Ectodermal cell (in vitro differentiated cells): Measurements from ENCODE around the gene BMI1.

Experiments
- H3K27ac ChIP-seq: 2 replicates; pipeline ENCODE4 v1.7.0; 2013; ENCODE audit warnings: mild to moderate bottlenecking, low read depth, low read length; ENCODE audit not compliant: insufficient read depth, poor library complexity, severe bottlenecking
- H3K27me3 ChIP-seq: 2 replicates; pipeline ENCODE4 v1.7.0; 2013; ENCODE audit warnings: mild to moderate bottlenecking, low read length; ENCODE audit not compliant: insufficient read depth, control insufficient read depth, poor library complexity, severe bottlenecking
- H3K36me3 ChIP-seq: one replicate; pipeline ENCODE4 v1.7.0; 2013; ENCODE audit warnings: low read length; ENCODE audit not compliant: control insufficient read depth, insufficient read depth
- H3K4me1 ChIP-seq: one replicate; pipeline ENCODE4 v1.7.0; 2013; ENCODE audit warnings: low read length; ENCODE audit not compliant: control insufficient read depth, insufficient read depth
- H3K4me3 ChIP-seq: 2 replicates; pipeline ENCODE4 v1.7.0; 2013; ENCODE audit warnings: low read depth, low read length, control low read depth; ENCODE audit not compliant: insufficient read depth
- H3K9me3 ChIP-seq: 2 replicates; pipeline ENCODE4 v1.7.0; 2013; ENCODE audit warnings: mild to moderate bottlenecking, low read length, moderate library complexity; ENCODE audit not compliant: control insufficient read depth
- WGBS, 2 experiments: methylation state at CpG; one replicate each; pipeline ENCODE4 v1.1.7; 2013; ENCODE audit warnings: missing lambda C conversion rate in 2 of 2; 5-methylcytosine and 5-hydroxymethylcytosine counted together

The BMI1 gene

DNA sequence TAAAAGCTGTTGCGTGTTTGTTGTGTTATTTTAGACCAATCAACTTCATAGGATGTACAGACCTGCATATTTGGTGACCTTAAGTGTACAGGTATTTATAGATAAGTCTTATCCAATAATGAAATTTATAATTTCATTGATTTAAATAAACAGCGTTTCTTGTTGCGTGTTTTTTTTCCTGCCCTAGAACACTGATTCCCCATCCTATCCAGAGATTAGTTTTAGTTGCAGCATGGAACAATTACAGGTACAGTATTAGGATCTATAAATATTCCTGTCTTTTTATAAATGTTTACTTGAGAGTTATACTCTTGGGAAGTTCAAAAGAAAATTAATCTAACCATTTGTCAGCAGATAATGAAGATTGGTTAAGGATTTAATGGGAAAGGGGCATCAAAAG lies 2.1 kb upstream of the BMI1 start:
- Histone ChIP-seq H3K27me3 (peaks cover 77% of the 10 kb centered on the region), H3K36me3 (no peaks in the 10 kb centered on the region), H3K27ac (no peak overlapping the region), H3K9me3 (no peaks in the 10 kb centered on the region), H3K4me1 (peaks cover 18% of the 10 kb centered on the region), H3K4me3 (no peak overlapping the region)
- WGBS, 2 experiments, result 13 to 17% methylated on average over 1 to 3 of the region's 3 CpGs

DNA sequence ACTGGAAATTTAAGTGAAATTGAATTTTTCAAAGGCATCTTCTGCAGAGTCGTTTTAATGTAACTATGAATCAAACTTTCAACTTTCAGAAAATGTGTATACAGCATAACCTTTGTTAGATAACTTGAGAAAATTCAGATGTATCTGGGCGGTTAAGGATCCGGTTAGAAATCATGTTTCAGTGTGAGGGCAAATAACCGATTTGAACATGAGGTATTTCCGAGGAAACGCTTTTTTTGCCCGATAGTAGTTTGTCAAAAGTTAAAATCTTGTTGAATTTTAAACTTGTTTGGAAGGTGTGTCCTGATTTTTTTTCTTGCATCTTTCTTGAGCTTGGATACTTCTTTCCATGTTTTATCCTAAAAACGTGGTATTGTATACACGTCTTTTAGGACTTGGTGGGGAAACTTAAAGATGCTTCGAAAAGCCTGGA lies 1.3 kb upstream of the BMI1 start:
- no peaks in the 10 kb centered on the region for H3K36me3 ChIP-seq
- no peak overlapping the region for H3K27ac ChIP-seq
- WGBS, 2 experiments, result 5 to 10% methylated on average over 10 of the region's 10 CpGs
- no peak overlapping the region for H3K4me3 ChIP-seq
- H3K9me3 ChIP-seq, result no peaks in the 10 kb centered on the region
- H3K27me3 ChIP-seq, result peaks cover 77% of the 10 kb centered on the region
- H3K4me1 ChIP-seq, result peaks cover 26% of the 10 kb centered on the region

DNA sequence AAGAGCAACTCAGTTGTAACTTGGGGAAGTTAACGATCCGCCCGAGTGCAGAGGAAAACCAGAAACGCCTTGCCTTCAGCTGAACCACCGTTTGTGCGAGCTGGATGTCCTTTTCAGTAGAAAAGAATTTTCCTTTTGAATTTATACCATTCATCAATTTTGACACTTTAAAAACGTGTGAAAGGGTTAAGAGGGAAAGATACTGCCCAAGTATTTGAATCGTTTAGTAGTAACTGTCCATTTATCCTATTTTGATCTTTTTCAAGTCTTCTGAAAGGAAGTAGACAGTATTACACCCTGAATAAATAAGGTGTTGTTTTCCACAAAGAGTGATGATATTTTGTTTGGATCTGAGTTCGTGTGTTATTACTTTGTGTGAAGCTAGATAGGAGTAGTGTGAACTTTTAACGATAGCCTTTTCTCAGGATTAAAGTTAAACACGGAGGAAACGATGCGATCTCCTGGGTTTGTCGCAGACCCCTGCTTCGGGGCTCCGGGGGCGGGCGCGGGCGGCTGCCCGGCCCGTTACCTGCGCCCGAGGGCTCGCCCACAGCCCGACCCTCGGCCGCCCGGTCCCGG lies 830 bp upstream of the BMI1 start:
- Histone ChIP-seq H3K9me3 (no peaks in the 10 kb centered on the region), H3K4me3 (peak overlapping the region; percentile 26), H3K4me1 (peaks cover 31% of the 10 kb centered on the region), H3K36me3 (no peaks in the 10 kb centered on the region), H3K27ac (no peak overlapping the region), H3K27me3 (peaks cover 77% of the 10 kb centered on the region)
- 1% methylated on average over 28 to 30 of the region's 30 CpGs for WGBS, 2 experiments

DNA sequence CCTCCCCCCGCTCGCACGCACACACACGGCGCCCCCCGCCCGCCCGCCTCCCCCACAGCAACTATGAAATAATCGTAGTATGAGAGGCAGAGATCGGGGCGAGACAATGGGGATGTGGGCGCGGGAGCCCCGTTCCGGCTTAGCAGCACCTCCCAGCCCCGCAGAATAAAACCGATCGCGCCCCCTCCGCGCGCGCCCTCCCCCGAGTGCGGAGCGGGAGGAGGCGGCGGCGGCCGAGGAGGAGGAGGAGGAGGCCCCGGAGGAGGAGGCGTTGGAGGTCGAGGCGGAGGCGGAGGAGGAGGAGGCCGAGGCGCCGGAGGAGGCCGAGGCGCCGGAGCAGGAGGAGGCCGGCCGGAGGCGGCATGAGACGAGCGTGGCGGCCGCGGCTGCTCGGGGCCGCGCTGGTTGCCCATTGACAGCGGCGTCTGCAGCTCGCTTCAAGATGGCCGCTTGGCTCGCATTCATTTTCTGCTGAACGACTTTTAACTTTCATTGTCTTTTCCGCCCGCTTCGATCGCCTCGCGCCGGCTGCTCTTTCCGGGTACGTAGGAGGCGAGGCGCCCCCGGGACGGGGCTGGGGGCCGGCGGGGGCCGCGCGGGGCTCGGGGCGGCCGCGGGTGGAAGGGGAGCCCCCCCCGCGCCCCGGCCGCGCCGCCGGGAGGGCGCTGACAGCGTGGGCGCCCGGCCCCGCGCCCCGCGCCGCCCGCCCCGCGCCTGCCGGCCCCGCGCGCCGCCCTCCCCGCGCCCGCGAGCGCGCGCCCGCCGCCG lies 441 bp downstream of the BMI1 start:
- Histone ChIP-seq H3K9me3 (no peaks in the 10 kb centered on the region), H3K27ac (peak overlapping the region; percentile 30), H3K27me3 (peaks cover 77% of the 10 kb centered on the region), H3K4me1 (peaks cover 33% of the 10 kb centered on the region), H3K4me3 (peak overlapping the region; percentile 72), H3K36me3 (no peaks in the 10 kb centered on the region)
- WGBS, 2 experiments, result 0% methylated on average over 106 to 111 of the region's 114 CpGs

DNA sequence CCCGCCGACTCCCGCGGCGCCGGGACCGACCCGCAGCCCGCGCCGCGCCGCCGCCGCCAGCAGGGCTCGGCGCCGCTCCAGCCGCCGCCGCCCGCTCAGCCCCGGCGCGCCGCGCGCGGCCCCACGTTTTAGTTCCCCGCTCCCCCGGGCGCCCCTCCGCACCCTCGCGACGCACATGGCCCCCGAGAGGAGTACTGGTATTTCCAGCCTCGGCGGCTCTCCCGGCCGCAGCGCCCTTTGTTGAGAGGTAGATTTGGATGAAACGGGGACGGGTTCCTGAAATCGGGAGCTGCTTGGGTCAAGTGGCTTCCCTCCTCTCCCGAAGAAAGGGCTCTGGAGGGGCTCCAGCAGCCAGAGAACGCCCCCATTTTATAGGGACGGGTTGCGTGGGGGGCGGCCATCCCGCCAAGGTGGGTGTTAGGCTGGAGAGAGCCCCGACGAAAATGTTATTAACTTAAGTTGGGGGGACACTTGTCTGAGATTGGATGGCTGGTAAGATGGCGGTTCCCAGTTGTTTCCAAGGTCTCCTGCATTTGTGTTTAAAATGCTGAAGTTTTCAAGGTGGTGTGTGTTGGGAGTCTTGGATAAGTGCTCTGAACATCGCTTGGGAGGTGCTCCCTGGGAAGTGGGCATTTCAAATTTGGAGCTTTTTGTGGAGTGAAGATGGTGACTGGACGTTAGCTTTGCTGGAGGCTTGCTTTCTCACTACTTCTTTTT lies 1.2 kb downstream of the BMI1 start:
- no peaks in the 10 kb centered on the region for H3K9me3 ChIP-seq
- no peak overlapping the region for H3K27ac ChIP-seq
- 0 to 1% methylated on average over 57 of the region's 57 CpGs for WGBS, 2 experiments
- H3K27me3 ChIP-seq, result peaks cover 82% of the 10 kb centered on the region
- H3K4me1 ChIP-seq, result peaks cover 30% of the 10 kb centered on the region
- peak overlapping the region; percentile 69 for H3K4me3 ChIP-seq
- no peaks in the 10 kb centered on the region for H3K36me3 ChIP-seq

DNA sequence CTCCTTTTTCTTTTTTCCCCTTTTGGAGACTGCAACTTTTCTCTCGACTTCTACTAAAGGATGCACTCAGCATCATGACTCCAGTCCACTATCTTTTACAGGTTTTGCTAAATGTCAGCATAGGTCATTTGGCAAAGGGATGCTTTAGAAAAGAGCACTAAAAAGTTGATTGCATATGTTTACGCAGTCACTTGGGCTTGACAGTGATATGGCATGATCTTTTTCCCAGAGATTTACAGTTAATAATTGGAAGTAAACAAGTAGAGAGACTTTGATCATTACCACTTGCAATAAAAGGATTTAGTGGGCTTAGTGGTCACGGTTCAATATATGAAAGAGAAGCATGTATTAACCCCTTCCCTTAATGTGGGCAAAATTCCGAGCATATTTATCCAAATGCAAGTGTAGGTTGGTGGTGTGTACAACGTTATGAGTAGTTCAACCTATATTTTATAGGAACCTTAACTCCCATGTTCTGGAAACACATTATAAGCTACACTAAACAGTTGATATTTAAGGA lies 1.8 kb downstream of the BMI1 start:
- Histone ChIP-seq H3K27me3 (peaks cover 80% of the 10 kb centered on the region), H3K9me3 (no peaks in the 10 kb centered on the region), H3K4me1 (peaks cover 28% of the 10 kb centered on the region), H3K27ac (no peak overlapping the region), H3K36me3 (no peaks in the 10 kb centered on the region), H3K4me3 (peak overlapping the region; percentile 69)
- 8 to 18% methylated on average over 2 to 5 of the region's 5 CpGs for WGBS, 2 experiments

DNA sequence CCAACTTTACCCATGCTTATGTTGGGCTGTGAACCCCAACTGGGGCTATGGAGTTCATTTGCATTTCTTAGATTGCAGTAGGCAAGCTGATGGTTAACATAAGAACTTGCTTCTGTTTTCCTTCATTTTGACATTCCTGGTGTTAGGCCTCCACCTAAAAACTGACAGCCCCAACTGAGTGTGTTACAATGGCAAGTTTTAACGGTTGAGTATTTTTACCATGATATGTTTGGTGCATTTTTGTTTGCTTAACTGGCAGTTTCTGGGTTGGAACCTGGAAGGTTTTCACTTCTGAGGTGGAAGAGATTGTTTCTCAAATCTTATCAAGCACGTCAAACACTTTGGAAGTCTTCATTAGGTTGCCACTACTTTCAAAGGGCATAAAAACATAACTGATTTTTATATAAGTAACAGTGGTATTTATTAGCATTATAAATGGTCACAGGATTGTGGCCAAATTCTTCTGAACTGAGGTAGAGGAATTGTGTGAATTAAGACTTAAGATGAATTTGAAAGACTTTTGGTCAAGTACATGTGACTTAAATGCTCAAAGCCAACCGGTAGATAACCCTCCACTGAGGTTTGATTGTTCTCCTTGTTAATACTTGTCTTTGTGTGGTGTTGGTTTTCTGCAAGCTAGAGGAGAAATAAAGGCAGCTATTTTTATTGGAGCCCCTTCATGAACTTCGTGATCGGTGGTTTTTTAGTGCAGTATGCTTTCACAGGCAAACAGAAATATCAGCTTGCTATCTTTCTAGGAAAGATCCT lies 2.8 kb downstream of the BMI1 start:
- 0 to 1% methylated on average over 4 to 5 of the region's 5 CpGs for WGBS, 2 experiments
- Histone ChIP-seq H3K4me1 (peaks cover 28% of the 10 kb centered on the region), H3K27me3 (peaks cover 71% of the 10 kb centered on the region), H3K36me3 (no peaks in the 10 kb centered on the region), H3K27ac (no peak overlapping the region), H3K4me3 (no peak overlapping the region), H3K9me3 (no peaks in the 10 kb centered on the region)

DNA sequence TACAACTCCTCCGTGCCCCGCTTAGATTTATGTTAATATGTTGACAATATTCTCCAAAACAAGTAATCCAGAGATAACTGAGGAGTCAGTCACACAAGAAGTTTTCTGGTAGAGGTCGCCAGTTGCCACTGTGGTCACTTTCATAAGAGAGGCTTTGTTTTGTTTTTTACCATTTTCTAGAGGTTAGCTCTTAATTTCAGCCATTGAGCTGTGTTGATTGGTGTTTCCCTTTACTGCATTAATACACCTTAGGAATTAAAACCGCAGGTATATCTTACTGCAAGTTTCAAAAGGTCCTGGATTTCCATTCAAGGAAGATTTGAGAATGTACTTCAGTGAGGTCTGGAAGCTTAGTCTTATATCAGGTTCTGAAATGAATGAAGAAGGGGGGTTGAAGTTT lies 3.5 kb downstream of the BMI1 start:
- H3K27me3 ChIP-seq, result peaks cover 64% of the 10 kb centered on the region
- H3K36me3 ChIP-seq, result peaks cover 3% of the 10 kb centered on the region
- no peak overlapping the region for H3K4me3 ChIP-seq
- no peak overlapping the region for H3K27ac ChIP-seq
- peaks cover 28% of the 10 kb centered on the region for H3K4me1 ChIP-seq
- WGBS, 2 experiments, result 6 to 12% methylated on average over 2 of the region's 4 CpGs
- no peaks in the 10 kb centered on the region for H3K9me3 ChIP-seq

DNA sequence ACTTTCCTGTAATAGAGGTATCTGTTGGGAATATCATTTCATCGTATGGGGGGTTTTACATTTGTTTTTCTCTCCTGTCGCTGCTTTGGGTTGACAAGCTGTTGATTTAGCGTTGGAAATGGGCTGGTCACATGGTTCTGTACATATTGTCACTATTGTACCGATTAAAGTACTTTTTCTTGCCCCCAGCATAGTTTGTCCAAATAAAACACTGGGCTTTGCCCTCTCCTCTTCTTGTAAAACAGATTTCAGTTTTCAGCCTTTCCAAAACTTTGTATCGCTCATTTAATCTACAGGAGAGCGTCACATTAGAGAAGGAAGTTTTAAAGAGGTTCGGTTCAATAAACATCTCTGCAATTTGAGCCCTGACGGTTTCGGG lies 4.0 kb downstream of the BMI1 start:
- peak overlapping the region; percentile 54 for H3K4me3 ChIP-seq
- H3K27me3 ChIP-seq, result peaks cover 59% of the 10 kb centered on the region
- H3K9me3 ChIP-seq, result no peaks in the 10 kb centered on the region
- H3K36me3 ChIP-seq, result peaks cover 7% of the 10 kb centered on the region
- WGBS, 2 experiments, result 1 to 2% methylated on average over 9 of the region's 9 CpGs
- no peak overlapping the region for H3K27ac ChIP-seq
- peaks cover 28% of the 10 kb centered on the region for H3K4me1 ChIP-seq
